Gastroesophageal sphincter (tissue), 4 donors: Measurements from ENCODE around the gene S1PR4. TPM values are rescaled to one million over a fixed set of nuclear protein-coding genes. Genes with fewer than 3 reads are reported as not detected.
A peak's percentile ranks its signal among the peaks of the same experiment; 100 is the strongest.

Experiments used
- ATAC-seq: fragments of 150-250 bp; one replicate; pipeline ENCODE4 v1.9.1; 2016; ENCODE audit warnings: mild to moderate bottlenecking, moderate library complexity
- H3K27ac ChIP-seq, 4 donors: fragments of 200-600 bp; sonication (generic) in 3 of 4; 1 replicate in 3 of 4; 2 replicates in 1 of 4; pipeline ENCODE4 v1.5.1; 2016 to 2019
- H3K27me3 ChIP-seq: fragments of 200-600 bp; sonication (generic); one replicate; pipeline ENCODE4 v1.5.1; 2019
- H3K36me3 ChIP-seq, 2 donors: fragments of 200-600 bp; sonication (generic); one replicate each; pipeline ENCODE4 v1.5.1; 2019; ENCODE audit warnings: control low read depth in 1 of 2
- H3K4me1 ChIP-seq, 3 donors: fragments of 200-600 bp; sonication (generic); 1 replicate in 2 of 3; 2 replicates in 1 of 3; pipeline ENCODE4 v1.5.1; 2016 to 2019; ENCODE audit warnings: control low read depth in 2 of 3
- H3K4me3 ChIP-seq, 2 donors: fragments of 200-600 bp; sonication (generic); one replicate each; pipeline ENCODE4 v1.5.1; 2019; ENCODE audit warnings: mild to moderate bottlenecking in 1 of 2, moderate library complexity in 1 of 2
- H3K9me3 ChIP-seq, 3 donors: fragments of 200-600 bp; sonication (generic); one replicate each; pipeline ENCODE4 v1.5.1; 2017 to 2019; ENCODE audit warnings: control low read depth in 2 of 3
- EP300 ChIP-seq: sonication (generic); formaldehyde crosslinking; IDR thresholded peaks from one replicate; pipeline ENCODE4 v1.6.1; 2017; ENCODE audit warnings: antibody characterized with exemption, mild to moderate bottlenecking
- POLR2A ChIP-seq, 2 donors: fragments of 450-650 bp; IDR thresholded peaks; one replicate each; pipeline ENCODE4 v1.6.1; 2017; ENCODE audit warnings: antibody characterized with exemption in 2 of 2, mild to moderate bottlenecking in 2 of 2, moderate library complexity in 1 of 2
- POLR2AphosphoS5 ChIP-seq: sonication (generic); formaldehyde crosslinking; IDR thresholded peaks from one replicate; pipeline ENCODE4 v1.6.1; 2017; ENCODE audit warnings: antibody characterized with exemption
- WGBS, 2 donors: methylation state at CpG; one replicate each; pipeline ENCODE4 v1.1.5; 2018; ENCODE audit warnings: low coverage in 1 of 2; 5-methylcytosine and 5-hydroxymethylcytosine counted together
- total RNA-seq, 4 donors: library from RNA; depleted of rRNA; stranded (reverse); fragments of >200 nt; gene quantifications; one replicate each; pipeline ENCODE4 v1.1.0, GENCODE V29; 2016
- TF ChIP-seq, protein P1 (sequence below), 4 experiments: fragments of 200-600 bp in 2 of 4; fragments of 450-650 bp in 2 of 4; sonication (generic) in 1 of 4; IDR thresholded peaks; one replicate each; pipeline ENCODE4 v1.5.1; 2017 to 2019; ENCODE audit warnings: antibody characterized with exemption in 4 of 4, mild to moderate bottlenecking in 2 of 4, moderate library complexity in 2 of 4

The S1PR4 gene
- total RNA-seq, 4 donors from 2014 or later, result 0.20 to 1.9 (median 1.1) TPM

GRCh38 chr19:3208317-3209207 is 30.0 kb downstream of the S1PR4 start:
- H3K4me1 ChIP-seq, result no peaks in the 10 kb centered on the region
- H3K27me3 ChIP-seq, result no peaks in the 10 kb centered on the region
- TF ChIP-seq POLR2A (IDR thresholded peaks at IDR 0.05) (no peak), EP300 (no peak), POLR2AphosphoS5 (no peak)
- TF ChIP-seq, protein P1, sequence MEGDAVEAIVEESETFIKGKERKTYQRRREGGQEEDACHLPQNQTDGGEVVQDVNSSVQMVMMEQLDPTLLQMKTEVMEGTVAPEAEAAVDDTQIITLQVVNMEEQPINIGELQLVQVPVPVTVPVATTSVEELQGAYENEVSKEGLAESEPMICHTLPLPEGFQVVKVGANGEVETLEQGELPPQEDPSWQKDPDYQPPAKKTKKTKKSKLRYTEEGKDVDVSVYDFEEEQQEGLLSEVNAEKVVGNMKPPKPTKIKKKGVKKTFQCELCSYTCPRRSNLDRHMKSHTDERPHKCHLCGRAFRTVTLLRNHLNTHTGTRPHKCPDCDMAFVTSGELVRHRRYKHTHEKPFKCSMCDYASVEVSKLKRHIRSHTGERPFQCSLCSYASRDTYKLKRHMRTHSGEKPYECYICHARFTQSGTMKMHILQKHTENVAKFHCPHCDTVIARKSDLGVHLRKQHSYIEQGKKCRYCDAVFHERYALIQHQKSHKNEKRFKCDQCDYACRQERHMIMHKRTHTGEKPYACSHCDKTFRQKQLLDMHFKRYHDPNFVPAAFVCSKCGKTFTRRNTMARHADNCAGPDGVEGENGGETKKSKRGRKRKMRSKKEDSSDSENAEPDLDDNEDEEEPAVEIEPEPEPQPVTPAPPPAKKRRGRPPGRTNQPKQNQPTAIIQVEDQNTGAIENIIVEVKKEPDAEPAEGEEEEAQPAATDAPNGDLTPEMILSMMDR (IDR thresholded peaks at IDR 0.05), result no peak
- H3K36me3 ChIP-seq, result peaks cover 0 to 56% of the 10 kb centered on the region in 2 donors
- no peaks in the 10 kb centered on the region for H3K9me3 ChIP-seq
- ATAC-seq, result no peak
- no peak overlapping the region for H3K4me3 ChIP-seq
- no peak overlapping the region for H3K27ac ChIP-seq
- 70 to 87% methylated on average over 2 to 8 of the region's 33 CpGs for WGBS, 2 donors

- no peak overlapping the region for H3K27ac ChIP-seq
- peaks cover 0 to 37% of the 10 kb centered on the region in 2 donors for H3K36me3 ChIP-seq
- H3K4me1 ChIP-seq, result no peaks in the 10 kb centered on the region
- TF ChIP-seq POLR2AphosphoS5 (no peak), POLR2A (IDR thresholded peaks at IDR 0.05) (no peak), EP300 (no peak)
- TF ChIP-seq, protein P1 (IDR thresholded peaks at IDR 0.05), result peak in 3 of 4 experiments; percentile 35 to 58 (median 44)
- no peak overlapping the region for H3K4me3 ChIP-seq
- no peaks in the 10 kb centered on the region for H3K27me3 ChIP-seq
- H3K9me3 ChIP-seq, result no peaks in the 10 kb centered on the region
- 14 to 60% methylated on average over 3 to 7 of the region's 20 CpGs for WGBS, 2 donors
- ATAC-seq, result peak; percentile 63
Observed at GRCh38 chr19:3210347-3211017, 31.9 kb downstream of the S1PR4 start.

- WGBS, 2 donors, result 36 to 39% methylated on average over 3 to 6 of the region's 12 CpGs
- Histone ChIP-seq H3K27ac (no peak overlapping the region), H3K4me1 (no peaks in the 10 kb centered on the region), H3K4me3 (no peak overlapping the region), H3K9me3 (no peaks in the 10 kb centered on the region), H3K27me3 (no peaks in the 10 kb centered on the region), H3K36me3 (peaks cover 0 to 30% of the 10 kb centered on the region in 2 donors)
- no peak for ATAC-seq
- TF ChIP-seq, protein P1 (IDR thresholded peaks at IDR 0.05), result no peak
- no peak for TF ChIP-seq POLR2A (IDR thresholded peaks at IDR 0.05)
- TF ChIP-seq EP300, result no peak
- no peak for TF ChIP-seq POLR2AphosphoS5
Observed at GRCh38 chr19:3211191-3211590, 32.6 kb downstream of the S1PR4 start.

- Histone ChIP-seq H3K9me3 (no peaks in the 10 kb centered on the region), H3K27me3 (no peaks in the 10 kb centered on the region), H3K4me1 (no peaks in the 10 kb centered on the region), H3K4me3 (no peak overlapping the region), H3K27ac (no peak overlapping the region), H3K36me3 (peaks cover 0 to 10% of the 10 kb centered on the region in 2 donors)
- no peak for ATAC-seq
- WGBS, 2 donors, result 95 to 100% methylated on average over 1 to 5 of the region's 7 CpGs
- TF ChIP-seq POLR2A (IDR thresholded peaks at IDR 0.05), result no peak
- TF ChIP-seq POLR2AphosphoS5, result no peak
- TF ChIP-seq, protein P1 (IDR thresholded peaks at IDR 0.05), result no peak
- no peak for TF ChIP-seq EP300
Observed at GRCh38 chr19:3213159-3213558, 34.6 kb downstream of the S1PR4 start.
